KOPT-K1 (cell line): ENCODE data around the gene VWA5A.

ENCODE experiments used
- H3K27ac ChIP-seq: fragments of 200-600 bp; sonication (generic); 2 replicates; pipeline ENCODE4 v1.5.1; 2016; ENCODE audit warnings: antibody characterized with exemption, mild to moderate bottlenecking, low read depth, low read length; ENCODE audit not compliant: poor library complexity, severe bottlenecking
- H3K36me3 ChIP-seq: fragments of 200-600 bp; sonication (generic); 2 replicates; pipeline ENCODE4 v1.5.1; 2017; ENCODE audit warnings: antibody characterized with exemption, mild to moderate bottlenecking, low read length, moderate library complexity; ENCODE audit not compliant: insufficient read depth
- H3K9me3 ChIP-seq: fragments of 200-600 bp; sonication (generic); 2 replicates; pipeline ENCODE4 v1.5.1; 2017; ENCODE audit warnings: antibody characterized with exemption, low read length, mild to moderate bottlenecking; ENCODE audit not compliant: insufficient read depth, poor library complexity, severe bottlenecking

The VWA5A gene

DNA sequence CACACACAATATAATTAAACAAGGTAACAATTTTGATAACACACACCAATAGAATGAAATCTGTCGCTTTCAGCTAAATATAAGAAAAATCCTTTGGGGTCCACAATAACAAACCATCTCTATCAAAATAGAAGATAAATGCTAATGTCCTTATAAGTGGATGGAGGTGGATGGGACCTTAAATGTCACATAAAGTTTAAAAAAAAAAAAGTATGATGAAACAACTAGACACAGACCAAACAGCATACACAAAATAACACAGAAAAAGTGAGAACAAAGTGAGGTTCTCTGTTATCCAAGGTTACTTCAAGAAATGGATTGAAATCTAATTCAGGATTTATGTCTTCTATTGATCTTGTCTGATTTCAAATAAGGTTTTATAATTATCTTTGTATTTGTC, 57.3 kb downstream of the VWA5A start:
- Histone ChIP-seq H3K9me3 (no peaks in the 10 kb centered on the region), H3K27ac (no peak overlapping the region)

DNA sequence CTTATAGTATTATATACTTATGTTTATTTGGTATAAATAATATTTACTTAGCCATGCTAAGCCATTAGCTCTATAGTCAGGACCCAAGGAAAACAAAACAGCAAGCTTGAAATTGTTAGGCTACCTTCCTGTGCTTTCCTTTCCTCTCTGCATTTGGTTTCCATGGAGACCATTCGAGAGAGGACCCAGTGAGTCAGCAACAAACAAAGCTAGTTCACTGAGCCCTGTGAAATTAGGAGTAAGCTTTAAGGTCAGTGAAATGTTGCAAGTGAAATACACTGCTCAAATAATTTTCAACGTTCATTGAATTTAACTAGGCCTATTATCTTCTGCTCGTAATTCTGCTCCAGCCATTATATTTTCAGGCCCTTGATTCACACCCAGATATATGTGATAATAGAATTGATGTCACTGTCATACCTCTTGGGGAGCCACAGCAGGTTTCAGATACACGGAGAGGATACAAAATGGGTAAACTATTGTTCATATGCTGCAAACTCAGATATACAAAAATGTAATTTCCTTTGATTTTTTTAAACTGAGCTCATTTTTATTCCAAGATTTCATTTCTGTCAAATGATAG, 58.8 kb downstream of the VWA5A start:
- Histone ChIP-seq H3K9me3 (no peaks in the 10 kb centered on the region), H3K36me3 (no peaks in the 10 kb centered on the region), H3K27ac (no peak overlapping the region)

More for the DNA sequence above, 57.3 kb downstream of the VWA5A start:
- H3K36me3 ChIP-seq, result no peaks in the 10 kb centered on the region

DNA sequence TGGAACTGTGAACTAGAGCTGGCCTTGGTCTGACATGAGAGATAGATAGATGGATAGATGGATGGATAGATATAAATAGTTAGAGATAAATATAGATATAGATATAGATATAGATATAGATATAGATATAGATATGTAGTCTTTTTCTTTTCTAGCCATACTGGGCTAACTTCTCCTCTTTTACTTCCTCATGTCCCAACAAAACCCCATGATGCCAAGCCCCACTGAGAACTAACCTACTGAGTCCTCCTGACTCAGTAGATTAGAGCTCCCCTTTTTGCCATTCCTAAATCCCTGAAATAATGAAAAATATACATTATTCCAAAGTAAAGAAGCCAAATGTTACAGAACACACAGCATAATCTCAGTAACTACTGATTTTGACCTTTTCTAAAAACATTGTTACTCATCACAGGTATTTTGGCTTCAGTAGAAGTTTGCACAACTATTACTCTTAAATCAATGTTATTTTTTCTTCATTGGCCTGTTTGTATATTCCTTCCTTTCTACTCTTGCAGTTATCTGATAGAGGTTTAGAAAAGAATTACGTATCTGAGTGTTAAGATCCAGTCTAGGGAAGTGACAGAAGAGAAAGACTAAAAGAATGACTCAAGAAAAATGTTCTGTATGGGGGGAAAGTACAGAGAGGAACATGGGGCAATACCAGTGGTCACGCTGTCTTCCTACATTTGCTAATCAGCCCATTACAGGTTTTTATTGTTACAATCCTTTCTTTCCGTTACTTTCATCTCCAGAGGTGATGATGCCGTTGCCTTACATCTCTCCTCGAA, 61.9 kb downstream of the VWA5A start:
- H3K27ac ChIP-seq, result no peak overlapping the region
- H3K9me3 ChIP-seq, result no peaks in the 10 kb centered on the region
- no peaks in the 10 kb centered on the region for H3K36me3 ChIP-seq

DNA sequence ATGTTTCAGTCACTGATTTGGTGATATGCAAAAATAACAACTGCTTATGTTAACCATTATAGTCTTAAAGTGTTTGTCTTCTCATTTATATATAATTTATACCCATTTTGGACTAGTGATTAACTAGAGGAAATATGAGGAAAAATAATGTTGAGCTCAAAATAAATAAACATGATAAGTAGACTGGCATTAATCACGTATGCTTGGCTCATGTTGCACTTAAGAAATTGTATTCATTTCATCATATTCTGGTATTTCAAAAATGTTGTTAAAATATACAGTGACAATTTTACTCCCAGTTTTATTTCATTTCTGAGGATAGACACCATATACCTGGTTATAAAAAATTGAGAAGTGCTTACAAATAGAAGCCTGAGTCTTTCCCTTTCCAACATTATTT, 64.1 kb downstream of the VWA5A start:
- no peaks in the 10 kb centered on the region for H3K9me3 ChIP-seq
- H3K27ac ChIP-seq, result no peak overlapping the region
- no peaks in the 10 kb centered on the region for H3K36me3 ChIP-seq

DNA sequence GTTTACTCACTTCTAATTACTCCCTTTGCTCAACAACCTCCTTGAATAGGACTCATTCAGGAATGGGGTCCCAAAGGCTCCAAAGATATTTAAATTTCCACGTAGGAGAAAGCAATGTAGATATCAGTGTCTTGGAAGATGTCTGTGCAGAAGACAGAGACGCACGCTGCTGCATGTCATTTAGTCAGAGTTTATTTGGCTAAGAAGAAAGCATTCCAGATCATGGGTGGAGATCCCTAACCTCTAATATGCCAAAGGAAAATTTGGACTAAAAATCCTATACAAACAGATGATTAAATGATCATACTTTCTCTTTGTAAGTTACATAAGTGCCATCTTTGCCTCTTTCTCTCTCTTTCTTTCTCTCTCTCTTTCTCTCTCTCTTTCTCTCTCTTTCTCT, 67.8 kb downstream of the VWA5A start, which contains the start of gene OR10D3:
TSS of gene OR10D3 (plus strand) at position 278 of the 400 bp plus-strand sequence. CDS start 1,925 bp downstream, outside the sequence.
- Histone ChIP-seq H3K9me3 (no peaks in the 10 kb centered on the region), H3K27ac (no peak within 1 kb of the TSS), H3K36me3 (no peaks in the 10 kb centered on the region)

DNA sequence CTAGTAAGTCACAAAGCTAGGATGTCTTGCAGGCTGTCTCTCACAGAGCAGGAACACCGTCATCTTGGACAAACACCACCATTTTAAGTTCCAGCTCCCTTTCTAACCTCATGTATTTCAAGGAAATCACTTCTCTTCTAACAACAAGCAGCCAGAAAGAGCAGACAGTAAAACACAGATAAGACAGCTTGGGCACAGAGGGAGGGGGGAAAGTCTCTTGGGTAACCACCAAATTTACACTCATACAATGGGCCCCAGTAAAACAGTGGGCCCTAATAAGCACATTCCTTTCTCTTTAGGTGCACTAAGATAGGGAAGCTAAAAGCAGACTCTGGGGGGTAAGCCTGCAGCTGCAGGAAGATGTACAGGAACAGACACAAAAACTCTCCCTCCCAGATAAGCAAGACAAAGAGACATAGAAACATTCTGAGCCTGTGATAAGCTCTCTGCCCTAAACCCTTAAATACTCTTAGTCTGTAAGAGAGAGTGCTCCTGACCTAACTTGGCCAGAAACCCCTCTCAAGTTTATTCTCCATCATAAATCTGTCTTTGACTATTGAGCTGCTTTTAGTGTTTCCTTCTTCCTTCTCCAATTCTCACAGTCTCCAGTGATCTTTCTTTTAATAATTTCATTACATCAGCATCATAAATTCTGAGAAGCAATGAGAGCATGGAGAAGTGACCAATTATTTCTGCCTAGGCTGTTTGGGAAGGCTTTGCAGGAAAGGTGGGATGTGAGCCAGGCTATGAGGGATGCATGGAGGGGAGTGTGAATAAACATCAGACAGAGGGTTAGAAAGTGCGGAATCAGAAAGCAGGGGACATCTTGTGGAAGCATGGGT, 75.3 kb downstream of the VWA5A start:
- Histone ChIP-seq H3K27ac (no peak overlapping the region), H3K36me3 (no peaks in the 10 kb centered on the region), H3K9me3 (no peaks in the 10 kb centered on the region)

DNA sequence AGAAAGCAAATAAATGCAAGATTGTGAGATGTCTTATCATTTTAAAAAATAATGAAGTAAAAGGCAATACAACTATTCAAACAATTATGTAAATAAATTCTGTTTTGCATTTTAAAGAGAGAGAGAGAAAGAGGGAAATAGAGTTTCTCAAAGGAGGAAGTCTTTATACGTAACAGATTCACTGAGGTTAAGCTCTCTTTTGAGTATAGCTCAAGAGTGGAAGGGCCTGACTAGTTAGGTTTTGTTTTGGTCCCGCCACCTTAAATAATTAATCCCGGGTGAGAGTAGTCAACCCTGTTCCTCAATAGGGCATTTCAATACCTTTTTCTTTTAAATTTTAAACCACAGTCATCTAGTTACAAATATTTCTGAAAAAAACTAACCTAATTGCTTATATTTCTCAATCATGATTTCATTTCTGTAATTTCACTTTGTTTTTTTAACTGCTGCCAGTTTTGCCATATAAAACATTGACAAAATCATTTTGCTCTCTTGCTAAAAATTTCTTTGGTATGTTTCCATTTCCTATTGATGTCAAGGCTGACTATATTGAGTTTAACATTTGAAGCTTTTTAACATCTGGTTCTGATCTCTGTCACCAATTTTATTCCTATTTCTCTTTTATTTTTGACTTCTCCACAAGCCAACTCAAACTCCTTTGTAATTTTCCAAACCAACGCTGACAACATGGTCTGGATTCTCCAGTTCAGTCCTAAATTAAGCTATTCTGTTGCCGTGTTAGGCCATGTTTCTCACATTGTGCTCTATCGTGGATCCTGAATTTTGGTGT, 78.2 kb downstream of the VWA5A start:
- no peak overlapping the region for H3K27ac ChIP-seq
- H3K9me3 ChIP-seq, result no peaks in the 10 kb centered on the region
- H3K36me3 ChIP-seq, result no peaks in the 10 kb centered on the region

DNA sequence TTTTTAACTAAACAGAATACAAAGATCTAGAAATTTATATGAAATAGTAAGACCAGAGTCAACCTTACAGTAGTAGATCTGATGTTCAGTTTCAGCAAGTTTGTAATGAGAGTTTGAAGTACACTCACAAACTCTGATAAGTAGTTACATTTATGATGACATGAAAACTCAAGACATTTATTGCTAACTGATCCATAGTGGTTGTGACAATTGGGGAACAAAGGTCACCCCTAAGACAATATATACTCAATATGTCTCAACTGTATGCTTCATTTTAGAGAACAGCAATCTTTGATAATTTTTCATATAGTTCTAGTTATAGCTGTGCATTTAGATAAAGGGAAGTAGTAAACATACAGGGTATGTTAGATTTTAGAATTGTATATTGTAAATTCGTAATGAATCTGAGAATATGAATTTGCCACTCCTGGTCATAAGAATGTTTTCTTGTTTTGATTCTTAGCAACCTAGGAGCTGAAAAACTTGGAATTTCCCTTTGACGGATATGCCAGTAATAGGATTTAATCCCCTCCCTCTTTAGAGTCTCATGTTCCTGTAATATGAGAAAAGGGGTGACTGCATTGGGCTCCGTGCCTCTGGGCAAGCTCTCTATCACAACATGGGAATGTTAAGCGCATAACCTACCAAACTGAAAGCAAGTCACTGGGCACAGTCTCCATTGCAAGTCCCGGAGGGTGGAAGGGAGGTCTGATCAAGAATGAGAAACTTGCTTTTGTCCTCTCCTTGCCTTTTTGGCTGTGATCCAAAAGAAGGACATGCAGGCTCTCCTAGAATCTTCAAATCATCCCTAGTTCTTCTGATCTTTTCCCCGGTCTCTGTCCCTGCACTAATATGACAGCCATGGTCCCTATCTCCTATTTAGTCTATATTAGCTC, 79.3 kb downstream of the VWA5A start:
- Histone ChIP-seq H3K9me3 (no peaks in the 10 kb centered on the region), H3K27ac (no peak overlapping the region), H3K36me3 (no peaks in the 10 kb centered on the region)

DNA sequence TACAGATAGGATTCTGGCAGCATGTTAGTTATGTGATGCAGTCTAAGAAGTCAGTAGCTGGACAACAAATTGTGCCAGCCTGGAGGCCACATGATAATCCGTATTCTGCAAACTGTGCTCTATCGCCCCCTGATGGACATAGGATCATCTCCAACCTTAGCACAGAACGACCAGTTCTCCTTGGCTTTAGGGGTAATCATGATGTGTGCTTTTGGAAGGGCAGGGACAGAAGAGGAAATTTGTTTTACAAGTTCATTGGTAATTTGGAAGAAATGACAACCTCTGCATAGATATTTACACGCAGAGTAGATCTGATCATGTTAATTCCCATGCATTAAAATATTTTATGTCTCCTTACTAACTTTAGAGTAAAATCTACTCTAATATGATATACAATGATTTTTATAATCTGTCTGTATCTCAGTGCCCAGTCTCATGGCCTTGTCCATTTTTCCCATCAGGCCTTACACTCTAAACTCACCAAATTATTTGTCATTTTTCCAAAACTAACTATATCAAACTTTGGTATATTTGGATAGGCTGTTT, 80.0 kb downstream of the VWA5A start:
- H3K9me3 ChIP-seq, result no peaks in the 10 kb centered on the region
- no peaks in the 10 kb centered on the region for H3K36me3 ChIP-seq
- no peak overlapping the region for H3K27ac ChIP-seq
